ENCODE results near the gene FAM219A. TPM values are rescaled to one million over a fixed set of nuclear protein-coding genes. Genes with fewer than 3 reads are reported as not detected.
"Not testable (repeated sequence)": the region's sequence is repeated elsewhere in the genome, so short reads cannot be mapped to it uniquely, and the experiment has no call there.

FAM219A gene
- total RNA-seq, 4 donors from 2014 or later = 6.6 to 14.3 (median 10.5) TPM

DNA sequence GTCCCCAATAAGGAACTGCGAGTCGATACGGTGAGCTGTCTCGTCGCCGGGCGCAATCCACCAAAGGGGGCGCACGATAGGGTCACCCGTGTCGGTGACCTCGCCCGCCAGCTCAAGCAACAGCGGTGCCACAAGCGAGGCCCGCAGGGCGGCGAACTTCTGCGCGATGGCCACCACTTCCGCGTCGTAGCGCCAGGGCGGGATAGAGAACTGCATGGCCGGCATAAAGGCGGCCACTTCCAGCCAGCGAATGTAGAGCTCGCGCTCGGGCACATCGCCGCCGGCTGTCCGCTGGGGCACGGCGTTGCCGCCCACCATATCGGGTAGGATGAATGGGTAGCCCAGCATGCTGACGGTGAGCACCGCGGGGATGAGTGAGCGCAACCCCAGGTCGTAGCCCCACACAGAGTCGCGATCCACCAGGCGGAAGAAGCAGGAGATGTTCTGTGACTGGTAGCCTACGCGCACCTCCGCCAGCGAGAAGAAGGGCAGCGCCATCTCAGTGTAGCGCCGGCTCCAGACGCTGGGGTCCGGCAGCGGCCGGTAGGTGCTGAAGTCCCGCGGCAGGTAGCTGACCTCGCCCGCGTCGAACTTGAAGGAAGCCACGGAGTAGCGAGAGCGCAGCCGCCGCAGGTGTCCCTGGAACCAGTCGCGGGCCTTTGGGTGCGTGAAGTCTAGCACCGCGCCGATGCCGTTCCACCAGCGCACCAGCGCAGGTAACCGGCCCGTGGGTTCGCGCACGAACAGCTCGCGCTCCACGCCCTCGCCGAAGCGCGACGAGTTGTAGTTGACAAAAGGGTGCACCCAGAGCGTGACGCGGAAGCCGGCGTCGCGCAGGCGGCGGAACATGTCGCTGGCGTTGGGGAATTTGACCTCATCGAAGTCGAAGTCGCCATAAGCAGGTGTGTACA, 87.1 kb downstream of the FAM219A start:
- Histone ChIP-seq H3K27me3 (no peaks in the 10 kb centered on the region), H3K36me3 (no peaks in the 10 kb centered on the region), H3K4me3 (replicated peaks in 1 of 3) (no peak overlapping the region), H3K9me3 (no peaks in the 10 kb centered on the region), H3K4me1 (peaks cover 4 to 5% of the 10 kb centered on the region in 2 donors), H3K27ac (no peak overlapping the region)
- WGBS, 2 donors = 75 to 76% methylated on average over 58 to 82 of the region's 105 CpGs
- intact Hi-C loops (cut with DNase I) = no loop called here
- no peak for DNase-seq
- TF ChIP-seq POLR2A (IDR thresholded peaks at IDR 0.05) (no peak), CTCF (IDR thresholded peaks at IDR 0.05) (no peak)

GRCh38 chr9:34370335-34370969, 87.9 kb downstream of the FAM219A start:
- Histone ChIP-seq H3K27me3 (no peaks in the 10 kb centered on the region), H3K9me3 (no peaks in the 10 kb centered on the region), H3K4me3 (replicated peaks in 1 of 3) (no peak overlapping the region), H3K27ac (no peak overlapping the region), H3K4me1 (no peaks in the 10 kb centered on the region), H3K36me3 (no peaks in the 10 kb centered on the region)
- no peak for DNase-seq
- TF ChIP-seq CTCF (IDR thresholded peaks at IDR 0.05) (no peak), POLR2A (IDR thresholded peaks at IDR 0.05) (no peak)
- intact Hi-C loops (cut with DNase I) = no loop called here
- WGBS, 2 donors = 81 to 83% methylated on average over 8 to 23 of the region's 23 CpGs

DNA sequence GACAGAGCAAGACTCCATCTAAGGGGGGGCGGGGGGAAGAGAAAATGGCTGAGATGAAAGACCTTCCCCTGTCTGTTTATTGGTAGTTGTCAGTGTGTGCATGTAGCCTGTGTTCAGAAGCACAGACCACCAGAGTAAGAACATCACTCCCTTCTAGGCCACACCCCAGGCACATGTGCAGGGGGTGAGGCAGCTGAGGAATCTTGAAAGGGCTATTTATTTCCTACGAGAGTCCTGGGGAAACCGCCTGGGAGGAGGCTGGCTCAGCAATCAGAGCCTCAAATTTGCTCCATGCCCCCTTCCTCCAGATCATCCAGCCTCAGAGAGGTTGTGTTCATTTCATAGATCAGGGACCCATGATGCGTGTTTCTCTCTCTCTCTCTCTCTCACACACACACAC, 88.7 kb downstream of the FAM219A start:
- Histone ChIP-seq H3K4me1 (no peaks in the 10 kb centered on the region), H3K36me3 (no peaks in the 10 kb centered on the region), H3K4me3 (replicated peaks in 1 of 3) (no peak overlapping the region), H3K9me3 (no peaks in the 10 kb centered on the region), H3K27me3 (no peaks in the 10 kb centered on the region), H3K27ac (no peak overlapping the region)
- intact Hi-C loops (cut with DNase I) = no loop called here
- 97 to 100% methylated on average over 4 of the region's 4 CpGs for WGBS, 2 donors
- TF ChIP-seq POLR2A (IDR thresholded peaks at IDR 0.05) = no peak
- no peak for TF ChIP-seq CTCF (IDR thresholded peaks at IDR 0.05)
- DNase-seq = no peak

DNA sequence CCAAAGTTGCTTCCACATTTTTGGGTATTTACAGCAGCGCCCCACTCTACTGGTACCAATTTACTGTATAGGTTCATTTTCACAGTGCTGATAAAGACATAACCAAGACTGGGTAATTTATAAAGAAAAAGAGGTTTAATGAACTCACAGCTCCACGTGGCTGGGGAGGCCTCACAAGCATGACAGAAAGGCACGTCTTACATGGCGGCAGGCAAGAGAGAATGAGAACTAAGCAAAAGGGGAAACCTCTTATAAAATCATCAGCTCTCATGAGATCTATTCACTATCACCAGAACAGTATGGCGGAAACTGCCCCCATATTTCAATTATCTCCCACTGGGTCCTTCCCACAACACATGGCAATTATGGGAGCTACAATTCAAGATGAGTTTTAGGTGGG, 89.6 kb downstream of the FAM219A start:
- H3K4me3 ChIP-seq (replicated peaks in 1 of 3); H3K4me1 ChIP-seq; H3K9me3 ChIP-seq; intact Hi-C loops (cut with DNase I); H3K27me3 ChIP-seq; H3K36me3 ChIP-seq; DNase-seq; H3K27ac ChIP-seq: not testable (repeated sequence)
- WGBS, 2 donors = 95 to 98% methylated on average over 5 of the region's 5 CpGs

- H3K4me3 ChIP-seq (replicated peaks in 1 of 3); H3K36me3 ChIP-seq; intact Hi-C loops (cut with DNase I); H3K4me1 ChIP-seq; H3K27me3 ChIP-seq; H3K9me3 ChIP-seq; H3K27ac ChIP-seq; DNase-seq: not testable (repeated sequence)
- WGBS, 2 donors = 90 to 100% methylated on average over 2 to 3 of the region's 3 CpGs
These were observed 90.5 kb downstream of the FAM219A start for GRCh38 chr9:34367751-34368410.

- no peak for TF ChIP-seq POLR2A (IDR thresholded peaks at IDR 0.05)
- Histone ChIP-seq H3K27ac (no peak overlapping the region), H3K9me3 (no peaks in the 10 kb centered on the region), H3K4me3 (replicated peaks in 1 of 3) (no peak overlapping the region), H3K27me3 (no peaks in the 10 kb centered on the region), H3K36me3 (no peaks in the 10 kb centered on the region), H3K4me1 (no peaks in the 10 kb centered on the region)
- intact Hi-C loops (cut with DNase I) = no loop called here
- WGBS, 2 donors = 90% methylated on average over 2 of the region's 2 CpGs
- no peak for DNase-seq
These were observed 92.0 kb downstream of the FAM219A start for GRCh38 chr9:34366365-34366764.
